Ishikawa (cell line): ENCODE measurements around the gene LRBA.

Experiments
- CEBPB ChIP-seq: IDR thresholded peaks from 2 replicates; pipeline ENCODE4 v1.6.1; 2012
- CREB1 ChIP-seq: IDR thresholded peaks from 2 replicates; pipeline ENCODE4 v1.6.1; 2012; ENCODE audit warnings: low read depth
- EGR1 ChIP-seq: IDR thresholded peaks from 2 replicates; pipeline ENCODE4 v1.6.1; 2012
- EP300 ChIP-seq: IDR thresholded peaks from 2 replicates; pipeline ENCODE4 v1.6.1; 2012; ENCODE audit warnings: borderline replicate concordance
- FOXM1 ChIP-seq: IDR thresholded peaks from 2 replicates; pipeline ENCODE4 v1.6.1; 2012; ENCODE audit warnings: low read depth, borderline replicate concordance
- MAX ChIP-seq: IDR thresholded peaks from 2 replicates; pipeline ENCODE4 v1.6.1; 2012
- NFIC ChIP-seq: IDR thresholded peaks from 2 replicates; pipeline ENCODE4 v1.6.1; 2012
- RAD21 ChIP-seq: IDR thresholded peaks from 2 replicates; pipeline ENCODE4 v1.6.1; 2012; ENCODE audit warnings: low read depth
- TAF1 ChIP-seq: IDR thresholded peaks from 2 replicates; pipeline ENCODE4 v1.6.1; 2012; ENCODE audit warnings: low read depth, mild to moderate bottlenecking
- TCF12 ChIP-seq: IDR thresholded peaks from 2 replicates; pipeline ENCODE4 v1.6.1; 2012; ENCODE audit warnings: low read depth
- TEAD4 ChIP-seq: IDR thresholded peaks from 2 replicates; pipeline ENCODE4 v1.6.1; 2012
- USF1 ChIP-seq: IDR thresholded peaks from 2 replicates; pipeline ENCODE4 v1.6.1; 2012
- YY1 ChIP-seq: IDR thresholded peaks from 2 replicates; pipeline ENCODE4 v1.6.1; 2012; ENCODE audit warnings: low read depth
- ZBTB7A ChIP-seq: IDR thresholded peaks from 2 replicates; pipeline ENCODE4 v1.6.1; 2012; ENCODE audit warnings: low read depth
- TF ChIP-seq, protein P1 (sequence below): IDR thresholded peaks from 2 replicates; pipeline ENCODE4 v1.6.1; 2012; ENCODE audit warnings: low read depth, mild to moderate bottlenecking

The LRBA gene

GRCh38 chr4:150949342-150949741 is 65.7 kb downstream of the LRBA start:
- TF ChIP-seq FOXM1 (no peak), MAX (no peak), TAF1 (no peak), TEAD4 (no peak), NFIC (no peak), CEBPB (no peak), USF1 (no peak), ZBTB7A (no peak), EGR1 (no peak), EP300 (no peak)

DNA sequence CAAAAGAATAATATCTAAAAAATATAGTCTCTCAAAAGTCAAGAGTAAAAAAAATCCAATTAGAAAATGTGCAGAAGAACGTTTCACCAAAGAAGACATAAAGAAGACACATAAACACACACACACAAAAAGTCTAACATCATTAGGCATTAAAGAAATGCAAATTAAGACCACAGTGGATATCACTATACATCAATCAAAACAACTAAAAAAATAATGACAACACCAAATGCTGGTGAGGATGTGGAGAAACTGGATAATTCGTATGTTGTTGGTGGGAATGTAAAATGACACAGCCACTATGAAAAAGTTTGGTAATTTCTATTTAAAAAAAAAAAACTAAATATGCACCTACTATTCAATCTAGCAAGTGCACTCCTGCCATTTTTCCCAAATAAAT is 66.4 kb downstream of the LRBA start:
- TF ChIP-seq NFIC, result no peak
- TF ChIP-seq CREB1, result no peak
- TF ChIP-seq TAF1, result no peak
- TF ChIP-seq ZBTB7A, result no peak
- TF ChIP-seq MAX, result no peak
- TF ChIP-seq EGR1, result no peak
- TF ChIP-seq, protein P1, sequence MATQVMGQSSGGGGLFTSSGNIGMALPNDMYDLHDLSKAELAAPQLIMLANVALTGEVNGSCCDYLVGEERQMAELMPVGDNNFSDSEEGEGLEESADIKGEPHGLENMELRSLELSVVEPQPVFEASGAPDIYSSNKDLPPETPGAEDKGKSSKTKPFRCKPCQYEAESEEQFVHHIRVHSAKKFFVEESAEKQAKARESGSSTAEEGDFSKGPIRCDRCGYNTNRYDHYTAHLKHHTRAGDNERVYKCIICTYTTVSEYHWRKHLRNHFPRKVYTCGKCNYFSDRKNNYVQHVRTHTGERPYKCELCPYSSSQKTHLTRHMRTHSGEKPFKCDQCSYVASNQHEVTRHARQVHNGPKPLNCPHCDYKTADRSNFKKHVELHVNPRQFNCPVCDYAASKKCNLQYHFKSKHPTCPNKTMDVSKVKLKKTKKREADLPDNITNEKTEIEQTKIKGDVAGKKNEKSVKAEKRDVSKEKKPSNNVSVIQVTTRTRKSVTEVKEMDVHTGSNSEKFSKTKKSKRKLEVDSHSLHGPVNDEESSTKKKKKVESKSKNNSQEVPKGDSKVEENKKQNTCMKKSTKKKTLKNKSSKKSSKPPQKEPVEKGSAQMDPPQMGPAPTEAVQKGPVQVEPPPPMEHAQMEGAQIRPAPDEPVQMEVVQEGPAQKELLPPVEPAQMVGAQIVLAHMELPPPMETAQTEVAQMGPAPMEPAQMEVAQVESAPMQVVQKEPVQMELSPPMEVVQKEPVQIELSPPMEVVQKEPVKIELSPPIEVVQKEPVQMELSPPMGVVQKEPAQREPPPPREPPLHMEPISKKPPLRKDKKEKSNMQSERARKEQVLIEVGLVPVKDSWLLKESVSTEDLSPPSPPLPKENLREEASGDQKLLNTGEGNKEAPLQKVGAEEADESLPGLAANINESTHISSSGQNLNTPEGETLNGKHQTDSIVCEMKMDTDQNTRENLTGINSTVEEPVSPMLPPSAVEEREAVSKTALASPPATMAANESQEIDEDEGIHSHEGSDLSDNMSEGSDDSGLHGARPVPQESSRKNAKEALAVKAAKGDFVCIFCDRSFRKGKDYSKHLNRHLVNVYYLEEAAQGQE, result no peak
- TF ChIP-seq EP300, result no peak

DNA sequence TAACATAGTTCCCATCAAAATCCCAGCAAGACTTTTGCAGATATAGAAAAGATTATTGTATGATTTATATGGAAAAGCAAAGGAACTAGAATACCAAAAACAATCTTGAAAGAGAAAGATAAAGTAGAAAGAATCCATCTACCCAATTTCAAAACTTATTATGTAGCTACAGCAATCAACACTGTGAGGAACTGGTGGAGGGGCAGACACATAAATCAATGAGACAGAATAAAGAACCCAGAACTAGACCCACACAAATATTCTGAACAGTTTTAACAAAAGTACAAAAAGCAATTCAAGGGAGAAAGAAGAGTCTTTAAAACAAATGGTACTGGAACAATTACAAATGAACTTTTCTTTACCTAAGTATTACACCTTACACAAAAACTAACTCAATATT is 67.0 kb downstream of the LRBA start:
- no peak for TF ChIP-seq EP300
- no peak for TF ChIP-seq YY1
- TF ChIP-seq TAF1, result no peak
- no peak for TF ChIP-seq RAD21
- TF ChIP-seq TEAD4, result no peak
- TF ChIP-seq CREB1, result no peak
- TF ChIP-seq NFIC, result no peak
- no peak for TF ChIP-seq USF1

DNA sequence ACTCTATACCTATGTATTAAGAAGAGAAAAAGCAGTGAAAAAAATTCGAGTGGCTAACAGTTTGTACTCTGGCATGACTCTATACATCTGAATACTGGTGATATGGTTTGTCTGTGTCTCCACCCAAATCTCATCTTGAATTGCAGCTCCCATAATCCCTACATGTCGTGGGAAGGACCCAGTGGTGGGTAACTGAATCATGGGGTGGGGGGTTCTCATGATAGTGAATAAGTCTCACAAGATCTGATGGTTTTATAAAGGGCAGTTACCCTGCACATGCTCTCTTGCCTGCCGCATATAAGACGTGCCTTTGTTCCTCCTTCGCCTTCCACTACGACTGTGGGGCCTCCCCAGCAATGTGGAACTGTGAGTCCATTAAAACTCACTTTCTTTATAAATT is 70.4 kb downstream of the LRBA start:
- TF ChIP-seq TCF12 (no peak), CREB1 (no peak), RAD21 (no peak), ZBTB7A (no peak), USF1 (no peak), EP300 (no peak), YY1 (no peak), CEBPB (no peak), FOXM1 (no peak), TAF1 (no peak), EGR1 (no peak), NFIC (no peak), MAX (no peak), TEAD4 (no peak)
- TF ChIP-seq, protein P1, result no peak

GRCh38 chr4:150943818-150944217 is 71.3 kb downstream of the LRBA start:
- TF ChIP-seq NFIC (no peak), USF1 (no peak), YY1 (no peak), TEAD4 (no peak), TCF12 (no peak), FOXM1 (no peak), TAF1 (no peak), CEBPB (no peak), CREB1 (no peak), MAX (no peak), EP300 (no peak), EGR1 (no peak), RAD21 (no peak), ZBTB7A (no peak)
- TF ChIP-seq, protein P1, result no peak
